Transverse colon (tissue), 4 donors: Measurements from ENCODE around the gene EHD2. TPM values are rescaled to one million over a fixed set of nuclear protein-coding genes. Genes with fewer than 3 reads are reported as not detected.
"Not testable (repeated sequence)": the region's sequence is repeated elsewhere in the genome, so short reads cannot be mapped to it uniquely, and the experiment has no call there.

Experiments used
- DNase-seq: peaks from one replicate; pipeline ENCODE4 v3.0.0-alpha.2; 2019
- H3K27ac ChIP-seq, 4 donors: fragments of 200-600 bp; sonication (generic); 2 replicates each; pipeline ENCODE4 v1.5.1; 2016 to 2018; ENCODE audit warnings: inconsistent platforms in 4 of 4
- H3K27me3 ChIP-seq: fragments of 200-600 bp; sonication (generic); 2 replicates; pipeline ENCODE4 v1.5.1; 2017; ENCODE audit warnings: inconsistent platforms
- H3K36me3 ChIP-seq, 4 donors: fragments of 200-600 bp; sonication (generic); 2 replicates each; pipeline ENCODE4 v1.5.1; 2017 to 2019; ENCODE audit warnings: inconsistent platforms in 4 of 4
- H3K4me1 ChIP-seq, 4 donors: fragments of 200-600 bp; sonication (generic); 2 replicates each; pipeline ENCODE4 v1.5.1; 2017 to 2020; ENCODE audit warnings: inconsistent platforms in 4 of 4
- H3K4me3 ChIP-seq, 4 donors: fragments of 200-600 bp; sonication (generic); 1 replicate in 1 of 4; 2 replicates in 3 of 4; pipeline versions ENCODE4 v1.5.1 to v1.6.1; 2017 to 2019; ENCODE audit warnings: inconsistent platforms in 4 of 4
- H3K9me3 ChIP-seq, 2 donors: fragments of 200-600 bp; sonication (generic); 2 replicates each; pipeline ENCODE4 v1.5.1; 2017 to 2019; ENCODE audit warnings: inconsistent platforms in 2 of 2
- CTCF ChIP-seq, 5 experiments: fragments of 200-600 bp in 3 of 5; fragments of 450-650 bp in 2 of 5; sonication (generic) in 3 of 5; IDR thresholded peaks; 1 replicate in 2 of 5; 2 replicates in 3 of 5; pipeline ENCODE4 v1.5.1; 2016 to 2017; ENCODE audit warnings: antibody characterized with exemption in 5 of 5, inconsistent platforms in 3 of 5, mild to moderate bottlenecking in 2 of 5, moderate library complexity in 1 of 5
- EP300 ChIP-seq: sonication (generic); formaldehyde crosslinking; IDR thresholded peaks from one replicate; pipeline ENCODE4 v1.6.1; 2017; ENCODE audit warnings: antibody characterized with exemption, low read depth
- POLR2A ChIP-seq: fragments of 450-650 bp; IDR thresholded peaks from one replicate; pipeline ENCODE4 v1.6.1; 2016; ENCODE audit warnings: antibody characterized with exemption, mild to moderate bottlenecking, moderate library complexity
- POLR2AphosphoS5 ChIP-seq, 3 donors: sonication (generic); formaldehyde crosslinking; IDR thresholded peaks; one replicate each; pipeline ENCODE4 v1.6.1; 2016; ENCODE audit warnings: antibody characterized with exemption in 3 of 3
- WGBS, 2 donors: methylation state at CpG; one replicate each; pipeline ENCODE4 v1.1.5; 2018; ENCODE audit warnings: low coverage in 1 of 2; 5-methylcytosine and 5-hydroxymethylcytosine counted together
- in situ Hi-C, 4 donors: fragments of 200-750 bp; cut with MboI; loops; one replicate each; pipeline versions ENCODE4 v1.15.0 to v1.15.1; 2017; ENCODE audit warnings: low sequenced_read_pairs in 3 of 4, low pct_ligation_motif_present in 1 of 4, low pct_unique_long_range_greater_than_20kb in 1 of 4
- intact Hi-C: fragments of 100-400 bp; cut with DNase I; formaldehyde crosslinking; loops from one replicate; pipeline ENCODE4 v1.15.1; 2023; ENCODE audit warnings: low total_unique reads
- total RNA-seq, 4 donors: library from RNA; depleted of rRNA; stranded (reverse); fragments of >200 nt; gene quantifications; one replicate each; pipeline ENCODE4 v1.1.0, GENCODE V29; 2016

EHD2 gene
- total RNA-seq, 4 donors from 2014 or later, result 15.2 to 93.1 (median 25.3) TPM

GRCh38 chr19:47780215-47780551 is 67.0 kb downstream of the EHD2 start:
- H3K4me3 ChIP-seq, result peak overlapping the region; percentile 76 to 95 (median 88)
- in situ Hi-C loops (no loop called here), intact Hi-C loops (loop anchor here (10.0 kb wide), 1 partner anchor 265 kb away; the partner anchor contains the start of gene NAPA)
- 52 to 69% methylated on average over 5 to 9 of the region's 9 CpGs for WGBS, 2 donors
- H3K27me3 ChIP-seq, result no peaks in the 10 kb centered on the region
- H3K36me3 ChIP-seq, result peaks cover 0 to 29% (median 6%) of the 10 kb centered on the region in 4 donors
- H3K9me3 ChIP-seq, result no peaks in the 10 kb centered on the region
- TF ChIP-seq CTCF (IDR thresholded peaks at IDR 0.05) (no peak), POLR2AphosphoS5 (IDR thresholded peaks at IDR 0.05) (no peak), POLR2A (no peak), EP300 (no peak)
- H3K4me1 ChIP-seq, result peaks cover 14 to 58% (median 41%) of the 10 kb centered on the region in 4 donors
- DNase-seq, result no peak
- H3K27ac ChIP-seq, result peak overlapping the region; percentile 95 to 99 (median 96)

GRCh38 chr19:47781590-47782262 is 68.5 kb downstream of the EHD2 start:
- intact Hi-C loops, result loop anchor here (10.0 kb wide), 1 partner anchor 267 kb away; the partner anchor contains the start of gene NAPA

GRCh38 chr19:47786566-47786965 is 73.3 kb downstream of the EHD2 start:
- intact Hi-C loops (loop anchor here (10.0 kb wide), 1 partner anchor 272 kb away; the partner anchor contains the start of gene NAPA), in situ Hi-C loops (no loop called here)
- 97% methylated on average over 7 of the region's 7 CpGs; no CpG with 5 or more reads in 1 of the 2 donors for WGBS, 2 donors
- H3K4me3 ChIP-seq, result no peak overlapping the region
- DNase-seq, result no peak
- peaks cover 2 to 14% (median 7%) of the 10 kb centered on the region in 4 donors for H3K4me1 ChIP-seq
- no peak for TF ChIP-seq EP300
- no peak for TF ChIP-seq CTCF (IDR thresholded peaks at IDR 0.05)
- no peak for TF ChIP-seq POLR2A
- TF ChIP-seq POLR2AphosphoS5 (IDR thresholded peaks at IDR 0.05), result no peak
- no peaks in the 10 kb centered on the region for H3K9me3 ChIP-seq
- H3K27ac ChIP-seq, result no peak overlapping the region
- H3K27me3 ChIP-seq, result no peaks in the 10 kb centered on the region
- H3K36me3 ChIP-seq, result peaks cover 0 to 35% (median 9%) of the 10 kb centered on the region in 4 donors

More at GRCh38 chr19:47781590-47782262, 68.5 kb downstream of the EHD2 start:
- 38 to 61% methylated on average over 3 to 9 of the region's 9 CpGs for WGBS, 2 donors
- in situ Hi-C loops, result no loop called here
- H3K27me3 ChIP-seq, result no peaks in the 10 kb centered on the region
- DNase-seq, result no peak
- no peaks in the 10 kb centered on the region for H3K9me3 ChIP-seq
- no peak overlapping the region for H3K4me3 ChIP-seq
- peaks cover 0 to 35% (median 9%) of the 10 kb centered on the region in 4 donors for H3K36me3 ChIP-seq
- peak overlapping the region; percentile 37 to 99 (median 74) for H3K27ac ChIP-seq
- TF ChIP-seq CTCF (IDR thresholded peaks at IDR 0.05), result no peak
- no peak for TF ChIP-seq POLR2AphosphoS5 (IDR thresholded peaks at IDR 0.05)
- no peak for TF ChIP-seq EP300
- TF ChIP-seq POLR2A, result no peak
- H3K4me1 ChIP-seq, result peaks cover 14 to 50% (median 40%) of the 10 kb centered on the region in 4 donors

- H3K9me3 ChIP-seq, result not testable (repeated sequence)
- intact Hi-C loops, result loop anchor here (10.0 kb wide), 1 partner anchor 273 kb away; the partner anchor contains the start of gene NAPA
These were observed 74.1 kb downstream of the EHD2 start for GRCh38 chr19:47787307-47787706.

GRCh38 chr19:47789811-47790210 is 76.6 kb downstream of the EHD2 start:
- 95 to 100% methylated on average over 2 to 13 of the region's 13 CpGs for WGBS, 2 donors

More at GRCh38 chr19:47787307-47787706, 74.1 kb downstream of the EHD2 start:
- H3K36me3 ChIP-seq, result peaks cover 0 to 31% (median 9%) of the 10 kb centered on the region in 4 donors
- DNase-seq, H3K4me3 ChIP-seq, H3K4me1 ChIP-seq, H3K27ac ChIP-seq, H3K27me3 ChIP-seq, in situ Hi-C loops: not testable (repeated sequence)
- 75 to 82% methylated on average over 7 to 10 of the region's 10 CpGs for WGBS, 2 donors

More at GRCh38 chr19:47789811-47790210, 76.6 kb downstream of the EHD2 start:
- H3K27me3 ChIP-seq, H3K9me3 ChIP-seq, in situ Hi-C loops, H3K4me3 ChIP-seq, H3K36me3 ChIP-seq, DNase-seq, H3K4me1 ChIP-seq, H3K27ac ChIP-seq: not testable (repeated sequence)
- intact Hi-C loops, result loop anchor here (10.0 kb wide), 1 partner anchor 275 kb away; the partner anchor contains the start of gene NAPA
